K562 (cell line): ENCODE data around the gene GATC. TPM values are rescaled to one million over a fixed set of nuclear protein-coding genes. Genes with fewer than 3 reads are reported as not detected.

ENCODE experiments used
- ATAC-seq: fragments of 200-7000 bp; cut with Tn5 transposase; 3 replicates; pipeline ENCODE4 v1.9.1; 2020; ENCODE audit warnings: moderate library complexity
- BruUV-seq: library from RNA; stranded (reverse); fragments of 400-500 nt; replicated peaks from 2 replicates; lab custom pipeline; 2021; lab: Mats Ljungman, UMichigan
- CTCF ChIA-PET: fragments of 300-600 bp; formaldehyde crosslinking; extraction: SDS; loops from one replicate; lab custom pipeline; 2021; ENCODE audit warnings: low intra/inter-chr PET ratio; lab: Yijun Ruan, JAX
- POLR2A ChIA-PET: fragments of 300-600, 350-650 bp; sonication (Branson Sonifier 250); formaldehyde crosslinking; extraction: SDS; loops from one replicate; lab custom pipeline; 2021; ENCODE audit warnings: antibody characterized with exemption, inconsistent platforms; lab: Yijun Ruan, JAX
- DNase-seq, 4 experiments: peaks; one replicate each; pipeline versions ENCODE4 v3.0.0 to v3.0.0-alpha.2; 2011 to 2018; ENCODE audit warnings: low spot score in 3 of 4, mixed read lengths in 3 of 4; ENCODE audit errors: extremely low read depth in 1 of 4
- FAIRE-seq: peaks from 2 replicates; lab custom pipeline; 2011; peaks lifted over from hg19 to GRCh38; lab: Jason Lieb, UNC
- H2AFZ ChIP-seq: 2 replicates; pipeline ENCODE4 v1.6.0; 2011; ENCODE audit warnings: low read depth, low read length, control low read depth, inconsistent platforms
- H3K27ac ChIP-seq: fragments of 200-600 bp; 3 replicates; pipeline ENCODE4 v1.8.0; 2011; ENCODE audit warnings: low read depth, mild to moderate bottlenecking, control low read depth, inconsistent platforms, low read length, moderate library complexity, mixed read lengths; ENCODE audit errors: extremely low read depth
- H3K27me3 ChIP-seq, 2 experiments: fragments of 300-600 bp in 1 of 2; 2 replicates in 1 of 2; 3 replicates in 1 of 2; pipeline versions ENCODE4 v1.6.0 to v1.8.0; 2011; ENCODE audit warnings: inconsistent platforms in 2 of 2, low read length in 2 of 2, mild to moderate bottlenecking in 1 of 2, mixed read lengths in 1 of 2, moderate library complexity in 1 of 2; ENCODE audit not compliant: control insufficient read depth in 2 of 2, insufficient read depth in 2 of 2
- H3K36me3 ChIP-seq: fragments of 300-600 bp; 3 replicates; pipeline ENCODE4 v1.8.0; 2011; ENCODE audit warnings: mild to moderate bottlenecking, low read length, inconsistent platforms; ENCODE audit not compliant: control insufficient read depth, insufficient read depth
- H3K4me1 ChIP-seq, 2 experiments: fragments of 200-600 bp in 1 of 2; replicated peaks in 1 of 2; 2 replicates in 1 of 2; 3 replicates in 1 of 2; pipeline versions ENCODE4 v1.5.1 to v1.8.0; 2011; ENCODE audit warnings: inconsistent platforms in 2 of 2, low read length in 2 of 2, mild to moderate bottlenecking in 1 of 2, mixed read lengths in 1 of 2, moderate library complexity in 1 of 2; ENCODE audit not compliant: control insufficient read depth in 2 of 2, insufficient read depth in 2 of 2
- H3K4me2 ChIP-seq: 2 replicates; pipeline ENCODE4 v1.6.1; 2011; ENCODE audit warnings: low read length, control low read depth, inconsistent platforms, mixed read lengths; ENCODE audit not compliant: insufficient read depth
- H3K4me3 ChIP-seq: fragments of 200-600 bp; sonication (generic), shearing (Covaris generic); 2 replicates; pipeline ENCODE4 v1.5.1; 2016; ENCODE audit warnings: control low read depth, inconsistent platforms
- H3K79me2 ChIP-seq: fragments of 200-600 bp; 3 replicates; pipeline ENCODE4 v1.8.0; 2011; ENCODE audit warnings: low read length, inconsistent platforms; ENCODE audit not compliant: control insufficient read depth, insufficient read depth
- H3K9ac ChIP-seq, 2 experiments: 2 replicates each; pipeline versions ENCODE4 v1.6.0 to v1.6.1; 2011; ENCODE audit warnings: low read depth in 2 of 2, low read length in 2 of 2, control low read depth in 1 of 2, inconsistent platforms in 1 of 2, mild to moderate bottlenecking in 1 of 2, mixed read lengths in 1 of 2; ENCODE audit not compliant: insufficient read depth in 1 of 2
- H3K9me1 ChIP-seq: one replicate; pipeline ENCODE4 v1.6.0; 2011; ENCODE audit warnings: inconsistent platforms, mild to moderate bottlenecking, low read length, moderate library complexity; ENCODE audit not compliant: control insufficient read depth, insufficient read depth
- H3K9me3 ChIP-seq: replicated peaks from 2 replicates; pipeline ENCODE4 v1.5.1; 2011; ENCODE audit warnings: low read depth, low read length, inconsistent platforms; ENCODE audit not compliant: control insufficient read depth, insufficient read depth
- H4K20me1 ChIP-seq: replicated peaks from 2 replicates; pipeline ENCODE4 v1.6.1; 2011; ENCODE audit warnings: low read length, inconsistent platforms, mixed read lengths; ENCODE audit not compliant: control insufficient read depth, insufficient read depth
- HMGN3 ChIP-seq: IDR thresholded peaks from 2 replicates; pipeline ENCODE4 v1.6.1; 2011; ENCODE audit warnings: borderline replicate concordance, low read depth, mild to moderate bottlenecking, mixed read lengths, low read length; ENCODE audit not compliant: insufficient read length; ENCODE audit errors: extremely low read depth
- KLF16 ChIP-seq: IDR thresholded peaks from 2 replicates; pipeline ENCODE4 v1.6.1; 2016; ENCODE audit warnings: antibody characterized with exemption
- NFYB ChIP-seq: IDR thresholded peaks from 2 replicates; pipeline ENCODE4 v1.6.1; 2011; ENCODE audit warnings: mild to moderate bottlenecking, moderate library complexity; ENCODE audit not compliant: insufficient read length; ENCODE audit errors: extremely low read depth
- PKNOX1 ChIP-seq: fragments of 450-650 bp; IDR thresholded peaks from 2 replicates; pipeline ENCODE4 v1.6.1; 2016
- USF1 ChIP-seq: sonication (generic); formaldehyde crosslinking; IDR thresholded peaks from 2 replicates; pipeline ENCODE4 v1.9.0; 2022; ENCODE audit warnings: mild to moderate bottlenecking, missing genetic modification reagents
- USF2 ChIP-seq: sonication (generic); formaldehyde crosslinking; IDR thresholded peaks from 2 replicates; pipeline ENCODE4 v1.5.0; 2020; ENCODE audit warnings: missing genetic modification reagents
- WGBS: fragments of 100-300 bp; shearing (Covaris generic); methylation state at CpG from one replicate; pipeline ENCODE4 v1.1.6; 2016; ENCODE audit warnings: low coverage, mixed read lengths; ENCODE audit not compliant: insufficient coverage; ENCODE audit errors: missing lambda C conversion rate; 5-methylcytosine and 5-hydroxymethylcytosine counted together
- in situ Hi-C: fragments of 300-500 bp; cut with MboI; formaldehyde crosslinking; loops from 4 replicates; pipeline ENCODE4 v1.15.0; 2018; ENCODE audit warnings: inconsistent platforms, mixed read lengths
- intact Hi-C: fragments of 100-400 bp; cut with micrococcal nuclease; formaldehyde crosslinking; loops from 2 replicates; pipeline ENCODE4 v1.14.2; 2022
- polyA plus RNA-seq, 8 experiments: library from polyadenylated mRNA; depleted of rRNA in 4 of 8; stranded (reverse) in 5 of 8; unstranded in 3 of 8; fragments of >200 nt; fragmentation: Nextera tagmentation in 2 of 8; fragmentation: Illumina TruSeq in 1 of 8; extraction: Ambion mirVana in 2 of 8; extraction: Trizol in 1 of 8; gene quantifications; 2 replicates each; pipeline versions ENCODE4 v1.2.1 to v1.2.3, GENCODE V29; 2011 to 2014; ENCODE audit warnings: inconsistent platforms in 1 of 8, missing spikeins in 1 of 8
- total RNA-seq, 7 experiments: library from RNA; depleted of rRNA in 6 of 7; stranded (reverse); fragments of >200 nt in 6 of 7; fragmentation: Illumina TruSeq in 2 of 7; extraction: Trizol in 2 of 7; gene quantifications; 2 replicates each; pipeline versions ENCODE4 v1.2.1 to v1.2.3, GENCODE V29; 2011 to 2021; ENCODE audit warnings: low replicate concordance in 1 of 7

Gene GATC
- total and polyA plus RNA-seq, 9 of the 15 experiments (the other 6 are each of a cell fraction or from before 2014, with no cell fraction given) = 5.8 to 52.6 (median 28.2) TPM

GRCh38 chr12:120403869-120404268, 42.4 kb upstream of the GATC start (continued):
- TF ChIP-seq USF2 (CRISPR knock-in tag) = no peak

- Histone ChIP-seq H3K27ac (no peak overlapping the region), H3K9me1 (no peaks in the 10 kb centered on the region), H3K36me3 (no peaks in the 10 kb centered on the region), H3K9me3 (no peaks in the 10 kb centered on the region; the same call in 1 of the 2 replicates), H3K27me3 (peaks cover 0 to 13% of the 10 kb centered on the region in 2 experiments; a peak in 3 of 5 replicates), H3K9ac (no peak overlapping the region), H3K4me3 (no peak overlapping the region), H4K20me1 (no peaks in the 10 kb centered on the region), H3K4me1 (no peaks in the 10 kb centered on the region; a peak in 1 of 5 replicates), H3K79me2 (no peaks in the 10 kb centered on the region), H3K4me2 (no peak overlapping the region), H2AFZ (no peak overlapping the region)
- ChIA-PET POLR2A (interaction anchor here (0.6 to 1.3 kb wide), 3 partner anchors 10 to 112 kb away, joined by 3 to 6 read pairs (median 4); partner anchors contain the start of gene RNU4-2), CTCF (no interaction called here)
- WGBS = 0% methylated on average over 1 of the region's 1 CpG
- in situ Hi-C loops = no loop called here
- peak; percentile 30 for TF ChIP-seq NFYB
- TF ChIP-seq USF2 (CRISPR knock-in tag) = peak; percentile 48
- TF ChIP-seq KLF16 = no peak
- peak; percentile 58; the same call in 1 of the 2 replicates for TF ChIP-seq USF1 (CRISPR knock-in tag)
- TF ChIP-seq HMGN3 = no peak
- TF ChIP-seq PKNOX1 = 0 out of 2 replicates have a peak, but pooled peaks have one; percentile 10
- ATAC-seq (peak; percentile 47; the same call in 1 of the 3 replicates), FAIRE-seq (no peak), DNase-seq (peak in 1 of 4 experiments; percentile 14)
- intact Hi-C loops = no loop called here
- no TSS peak for BruUV-seq
Measured at GRCh38 chr12:120404271-120404670, 42.0 kb upstream of the GATC start.
